NB4 (cell line): ENCODE data around the gene RAPGEF5.

Experiments
- DNase-seq: peaks from one replicate; pipeline ENCODE4 v3.0.0; 2010; ENCODE audit warnings: low read depth
- H3K4me3 ChIP-seq: one replicate; pipeline ENCODE4 v1.5.1; 2011; ENCODE audit warnings: mild to moderate bottlenecking, low read depth, low read length, moderate library complexity
- CTCF ChIP-seq: IDR thresholded peaks from one replicate; pipeline ENCODE4 v1.5.1; 2012; ENCODE audit warnings: low read depth, low read length
- MAX ChIP-seq: IDR thresholded peaks from 2 replicates; pipeline ENCODE4 v1.6.1; 2011; ENCODE audit warnings: low read depth, low read length
- MYC ChIP-seq: IDR thresholded peaks from 2 replicates; pipeline ENCODE4 v1.6.1; 2011; ENCODE audit warnings: low read depth, low read length
- POLR2A ChIP-seq: IDR thresholded peaks from 2 replicates; pipeline ENCODE4 v1.6.1; 2011; ENCODE audit warnings: mild to moderate bottlenecking; ENCODE audit not compliant: insufficient read length; ENCODE audit errors: extremely low read depth

Gene RAPGEF5

GRCh38 chr7:22301790-22302189, 55.2 kb downstream of the RAPGEF5 start:
- H3K4me3 ChIP-seq: no peak overlapping the region
- no peak for TF ChIP-seq POLR2A
- no peak for TF ChIP-seq CTCF
- no peak for TF ChIP-seq MYC
- no peak for TF ChIP-seq MAX
- DNase-seq: no peak

GRCh38 chr7:22300839-22301238, 56.1 kb downstream of the RAPGEF5 start:
- TF ChIP-seq MYC: no peak
- no peak for TF ChIP-seq MAX
- TF ChIP-seq CTCF: no peak
- TF ChIP-seq POLR2A: no peak
- H3K4me3 ChIP-seq: no peak overlapping the region
- no peak for DNase-seq

GRCh38 chr7:22296916-22297315, 60.0 kb downstream of the RAPGEF5 start:
- no peak overlapping the region for H3K4me3 ChIP-seq
- TF ChIP-seq CTCF: no peak
- no peak for DNase-seq

GRCh38 chr7:22296265-22296566, 60.7 kb downstream of the RAPGEF5 start:
- TF ChIP-seq MAX (no peak), MYC (no peak), POLR2A (no peak), CTCF (no peak)
- DNase-seq: no peak
- H3K4me3 ChIP-seq: no peak overlapping the region

GRCh38 chr7:22295402-22296264, 61.3 kb downstream of the RAPGEF5 start:
- TF ChIP-seq MYC (no peak), POLR2A (no peak), CTCF (no peak), MAX (no peak)
- H3K4me3 ChIP-seq: no peak overlapping the region
- no peak for DNase-seq

- no peak for DNase-seq
- no peak overlapping the region for H3K4me3 ChIP-seq
- no peak for TF ChIP-seq CTCF
- TF ChIP-seq POLR2A: no peak
- no peak for TF ChIP-seq MYC
- TF ChIP-seq MAX: no peak
Measured at GRCh38 chr7:22292531-22292930, 64.4 kb downstream of the RAPGEF5 start.
